ENCODE results near the gene R3HDM1. TPM values are rescaled to one million over a fixed set of nuclear protein-coding genes. Genes with fewer than 3 reads are reported as not detected.

R3HDM1 gene
- total RNA-seq, 1 donor from 2014 or later: 22.1 TPM

- Histone ChIP-seq H3K9me3 (no peaks in the 10 kb centered on the region), H3K27ac (no peak overlapping the region), H3K36me3 (no peaks in the 10 kb centered on the region), H3K4me1 (no peaks in the 10 kb centered on the region), H3K27me3 (ENCODE audit: low read depth) (no peaks in the 10 kb centered on the region), H3K4me3 (no peak overlapping the region)
- no peak for TF ChIP-seq CTCF (IDR thresholded peaks at IDR 0.05)
- intact Hi-C loops (cut with DNase I): no loop called here
- ATAC-seq: no peak
- no peak for DNase-seq
Observed at GRCh38 chr2:135552887-135553286, 21.6 kb downstream of the R3HDM1 start.

GRCh38 chr2:135555311-135555710, 24.0 kb downstream of the R3HDM1 start:
- no peaks in the 10 kb centered on the region for H3K27me3 ChIP-seq (ENCODE audit: low read depth)
- no peak overlapping the region for H3K27ac ChIP-seq
- DNase-seq: no peak
- no peaks in the 10 kb centered on the region for H3K4me1 ChIP-seq
- H3K9me3 ChIP-seq: no peaks in the 10 kb centered on the region
- no peak for ATAC-seq
- no peak for TF ChIP-seq CTCF (IDR thresholded peaks at IDR 0.05)
- intact Hi-C loops (cut with DNase I): no loop called here
- no peaks in the 10 kb centered on the region for H3K36me3 ChIP-seq
- H3K4me3 ChIP-seq: no peak overlapping the region

GRCh38 chr2:135557530-135557929, 26.2 kb downstream of the R3HDM1 start:
- Histone ChIP-seq H3K4me3 (no peak overlapping the region), H3K27ac (no peak overlapping the region), H3K4me1 (no peaks in the 10 kb centered on the region), H3K27me3 (ENCODE audit: low read depth) (no peaks in the 10 kb centered on the region), H3K9me3 (no peaks in the 10 kb centered on the region), H3K36me3 (no peaks in the 10 kb centered on the region)
- ATAC-seq (no peak), DNase-seq (no peak)
- intact Hi-C loops (cut with DNase I): no loop called here
- no peak for TF ChIP-seq CTCF (IDR thresholded peaks at IDR 0.05)

GRCh38 chr2:135561925-135562324, 30.6 kb downstream of the R3HDM1 start:
- Histone ChIP-seq H3K27me3 (ENCODE audit: low read depth) (no peaks in the 10 kb centered on the region), H3K36me3 (no peaks in the 10 kb centered on the region), H3K27ac (no peak overlapping the region), H3K4me1 (no peaks in the 10 kb centered on the region), H3K9me3 (no peaks in the 10 kb centered on the region), H3K4me3 (no peak overlapping the region)
- intact Hi-C loops (cut with DNase I): no loop called here
- no peak for DNase-seq
- ATAC-seq: no peak
- TF ChIP-seq CTCF (IDR thresholded peaks at IDR 0.05): no peak

GRCh38 chr2:135563793-135564192, 32.5 kb downstream of the R3HDM1 start:
- Histone ChIP-seq H3K4me1 (no peaks in the 10 kb centered on the region), H3K36me3 (no peaks in the 10 kb centered on the region), H3K4me3 (no peak overlapping the region), H3K27ac (no peak overlapping the region), H3K27me3 (ENCODE audit: low read depth) (no peaks in the 10 kb centered on the region), H3K9me3 (no peaks in the 10 kb centered on the region)
- intact Hi-C loops (cut with DNase I): no loop called here
- DNase-seq (no peak), ATAC-seq (no peak)
- no peak for TF ChIP-seq CTCF (IDR thresholded peaks at IDR 0.05)

- H3K4me3 ChIP-seq: no peak overlapping the region
- no peaks in the 10 kb centered on the region for H3K27me3 ChIP-seq (ENCODE audit: low read depth)
- no peaks in the 10 kb centered on the region for H3K9me3 ChIP-seq
- no peak for DNase-seq
- H3K36me3 ChIP-seq: peaks cover 9% of the 10 kb centered on the region
- H3K4me1 ChIP-seq: no peaks in the 10 kb centered on the region
- no peak for ATAC-seq
- TF ChIP-seq CTCF (IDR thresholded peaks at IDR 0.05): no peak
- H3K27ac ChIP-seq: no peak overlapping the region
- intact Hi-C loops (cut with DNase I): no loop called here
Observed at GRCh38 chr2:135570884-135571283, 39.6 kb downstream of the R3HDM1 start.

Data from lower lobe of right lung (tissue), 2 donors.